Keratinocyte (primary cell): ENCODE results near the gene GRK1. TPM values are rescaled to one million over a fixed set of nuclear protein-coding genes. Genes with fewer than 3 reads are reported as not detected.

Source experiments
- DNase-seq: peaks from one replicate; pipeline ENCODE4 v3.0.0-alpha.2; 2011; ENCODE audit warnings: low read depth, missing footprints, low spot score
- FAIRE-seq: peaks from 2 replicates; lab custom pipeline; 2011; peaks lifted over from hg19 to GRCh38; lab: Jason Lieb, UNC
- H2AFZ ChIP-seq: 2 replicates; pipeline ENCODE4 v1.6.0; 2012; ENCODE audit warnings: low read length, control low read depth, inconsistent platforms; ENCODE audit not compliant: control insufficient read depth
- H3K27ac ChIP-seq: 2 replicates; pipeline ENCODE4 v1.5.1; 2011; ENCODE audit warnings: low read length; ENCODE audit not compliant: control insufficient read depth, insufficient read depth
- H3K27me3 ChIP-seq: 3 replicates; pipeline ENCODE4 v1.6.0; 2011; ENCODE audit warnings: low read length; ENCODE audit not compliant: control insufficient read depth, insufficient read depth; ENCODE audit errors: extremely low read depth
- H3K36me3 ChIP-seq, 2 experiments: 2 replicates in 1 of 2; 3 replicates in 1 of 2; pipeline ENCODE4 v1.5.1; 2011; ENCODE audit warnings: low read length in 2 of 2, mild to moderate bottlenecking in 1 of 2; ENCODE audit not compliant: control insufficient read depth in 2 of 2, insufficient read depth in 2 of 2; ENCODE audit errors: extremely low read depth in 1 of 2
- H3K4me1 ChIP-seq: 3 replicates; pipeline ENCODE4 v1.5.1; 2011; ENCODE audit warnings: low read length; ENCODE audit not compliant: control insufficient read depth, insufficient read depth; ENCODE audit errors: extremely low read depth
- H3K4me2 ChIP-seq: 3 replicates; pipeline ENCODE4 v1.6.0; 2011; ENCODE audit warnings: low read depth, low read length; ENCODE audit not compliant: control insufficient read depth, insufficient read depth; ENCODE audit errors: extremely low read depth
- H3K4me3 ChIP-seq, 3 experiments: fragments of 200-600 bp in 1 of 3; sonication (generic) in 1 of 3; 2 replicates in 2 of 3; 3 replicates in 1 of 3; pipeline ENCODE4 v1.5.1; 2011 to 2016; ENCODE audit warnings: low read length in 3 of 3, mild to moderate bottlenecking in 3 of 3, control low read depth in 2 of 3, inconsistent platforms in 1 of 3, low read depth in 1 of 3, mixed read lengths in 1 of 3, mixed run types in 1 of 3, moderate library complexity in 1 of 3; ENCODE audit not compliant: control insufficient read depth in 2 of 3, insufficient read depth in 2 of 3; ENCODE audit errors: extremely low read depth in 1 of 3
- H3K79me2 ChIP-seq: 2 replicates; pipeline ENCODE4 v1.6.0; 2012; ENCODE audit warnings: low read length; ENCODE audit not compliant: control insufficient read depth, insufficient read depth
- H3K9ac ChIP-seq: 3 replicates; pipeline ENCODE4 v1.6.0; 2011; ENCODE audit warnings: low read length; ENCODE audit not compliant: control insufficient read depth, insufficient read depth; ENCODE audit errors: extremely low read depth
- H3K9me1 ChIP-seq: 3 replicates; pipeline ENCODE4 v1.6.0; 2011; ENCODE audit warnings: low read length; ENCODE audit not compliant: control insufficient read depth, insufficient read depth; ENCODE audit errors: extremely low read depth
- H3K9me3 ChIP-seq: 2 replicates; pipeline ENCODE4 v1.5.1; 2012; ENCODE audit warnings: low read depth, low read length; ENCODE audit not compliant: control insufficient read depth
- H4K20me1 ChIP-seq: 3 replicates; pipeline ENCODE4 v1.6.0; 2011; ENCODE audit warnings: low read length; ENCODE audit not compliant: control insufficient read depth, insufficient read depth; ENCODE audit errors: extremely low read depth
- CTCF ChIP-seq, 3 experiments: IDR thresholded peaks in 1 of 3; conservative IDR thresholded peaks in 1 of 3; optimal IDR thresholded peaks in 1 of 3; 2 replicates in 2 of 3; 3 replicates in 1 of 3; pipeline versions ENCODE3 to v1.5.1; 2011; ENCODE audit warnings: low read length in 3 of 3, mild to moderate bottlenecking in 3 of 3, moderate library complexity in 2 of 3, control low read depth in 1 of 3, inconsistent platforms in 1 of 3; ENCODE audit not compliant: insufficient read depth in 2 of 3; ENCODE audit errors: extremely low read depth in 1 of 3
- EZH2 ChIP-seq: IDR thresholded peaks from one replicate; pipeline ENCODE4 v1.6.1; 2012; ENCODE audit warnings: inconsistent platforms, mild to moderate bottlenecking, low read length, moderate library complexity
- dilution Hi-C: fragments of 300-500 bp; cut with MboI; formaldehyde crosslinking; loops from one replicate; pipeline ENCODE4 v1.7.0; 2020; ENCODE audit warnings: low sequenced_read_pairs; ENCODE audit not compliant: extremely low pct_ligation_motif_present
- polyA plus RNA-seq, 5 experiments: library from polyadenylated mRNA; depleted of rRNA in 3 of 5; stranded (reverse) in 3 of 5; stranded (forward) in 1 of 5; unstranded in 1 of 5; fragments of >200 nt; gene quantifications; 1 replicate in 1 of 5; 2 replicates in 3 of 5; 3 replicates in 1 of 5; pipeline versions ENCODE4 v1.2.1 to v1.2.3, GENCODE V29; 2011 to 2012; ENCODE audit warnings: missing spikeins in 2 of 5, low read depth in 1 of 5, low replicate concordance in 1 of 5

The GRK1 gene
- polyA plus RNA-seq, 1 donor (not counting 4 experiments of a cell fraction or from before 2014, with no cell fraction given) = not detected

DNA sequence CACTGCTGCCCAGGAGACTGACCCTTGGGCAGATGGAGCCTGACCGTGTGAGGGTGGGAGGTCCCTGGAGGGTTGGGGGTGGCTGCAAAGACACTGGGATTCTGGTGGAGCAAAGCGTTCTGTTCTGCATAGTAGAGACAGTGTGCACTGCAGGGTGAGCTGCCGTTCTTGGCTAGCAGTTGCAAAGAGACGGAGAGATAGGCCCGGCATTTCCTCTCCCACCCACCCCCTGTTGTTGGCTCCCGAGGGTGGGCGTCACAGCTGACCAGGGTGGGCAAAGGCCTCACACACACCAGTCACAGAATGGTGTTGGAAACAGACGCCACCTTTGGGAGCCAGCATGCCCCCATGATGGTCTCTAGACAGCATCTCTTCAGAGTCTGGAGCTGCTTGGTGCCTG is 103.4 kb downstream of the GRK1 start:
- FAIRE-seq = no peak
- DNase-seq = no peak
- Histone ChIP-seq H3K9me3 (no peaks in the 10 kb centered on the region), H4K20me1 (no peaks in the 10 kb centered on the region), H3K27ac (no peak overlapping the region), H3K36me3 (no peaks in the 10 kb centered on the region), H3K9me1 (no peaks in the 10 kb centered on the region), H3K4me3 (no peak overlapping the region), H3K4me1 (peaks cover 10% of the 10 kb centered on the region), H3K27me3 (peaks cover 3% of the 10 kb centered on the region), H3K9ac (no peak overlapping the region), H3K4me2 (no peak overlapping the region), H2AFZ (no peak overlapping the region), H3K79me2 (no peaks in the 10 kb centered on the region)
- TF ChIP-seq EZH2 = no peak
- no peak for TF ChIP-seq CTCF (optimal IDR thresholded peaks at IDR 0.05 in 1 of 3, IDR thresholded peaks at IDR 0.05 in 1 of 3, conservative IDR thresholded peaks at IDR 0.05 in 1 of 3; ENCODE audit: extremely low read depth in 1 of 3, insufficient read depth in 2 of 3, low read length in 3 of 3)
- dilution Hi-C loops = no loop called here

GRCh38 chr13:113770937-113771336 is 103.9 kb downstream of the GRK1 start:
- FAIRE-seq (no peak), DNase-seq (no peak)
- Histone ChIP-seq H3K9ac (no peak overlapping the region), H3K36me3 (no peaks in the 10 kb centered on the region), H3K4me3 (no peak overlapping the region), H3K4me1 (peaks cover 10% of the 10 kb centered on the region), H3K9me1 (no peaks in the 10 kb centered on the region), H3K79me2 (no peaks in the 10 kb centered on the region), H2AFZ (no peak overlapping the region), H3K27ac (no peak overlapping the region), H4K20me1 (no peaks in the 10 kb centered on the region), H3K9me3 (no peaks in the 10 kb centered on the region), H3K27me3 (peaks cover 3% of the 10 kb centered on the region), H3K4me2 (no peak overlapping the region)
- dilution Hi-C loops = no loop called here
- no peak for TF ChIP-seq EZH2
- no peak for TF ChIP-seq CTCF (optimal IDR thresholded peaks at IDR 0.05 in 1 of 3, IDR thresholded peaks at IDR 0.05 in 1 of 3, conservative IDR thresholded peaks at IDR 0.05 in 1 of 3; ENCODE audit: extremely low read depth in 1 of 3, insufficient read depth in 2 of 3, low read length in 3 of 3)
